Stimulated activated CD4-positive, alpha-beta T cell treated with anti-CD3 and anti-CD28 coated beads, Interleukin-4, amount 100 ng/mL, for 1 hour (primary cell): ENCODE results near the gene NTRK1.

Experiments
- DNase-seq: peaks from one replicate; pipeline ENCODE4 v3.0.0-alpha.2; 2020

Gene NTRK1

DNA sequence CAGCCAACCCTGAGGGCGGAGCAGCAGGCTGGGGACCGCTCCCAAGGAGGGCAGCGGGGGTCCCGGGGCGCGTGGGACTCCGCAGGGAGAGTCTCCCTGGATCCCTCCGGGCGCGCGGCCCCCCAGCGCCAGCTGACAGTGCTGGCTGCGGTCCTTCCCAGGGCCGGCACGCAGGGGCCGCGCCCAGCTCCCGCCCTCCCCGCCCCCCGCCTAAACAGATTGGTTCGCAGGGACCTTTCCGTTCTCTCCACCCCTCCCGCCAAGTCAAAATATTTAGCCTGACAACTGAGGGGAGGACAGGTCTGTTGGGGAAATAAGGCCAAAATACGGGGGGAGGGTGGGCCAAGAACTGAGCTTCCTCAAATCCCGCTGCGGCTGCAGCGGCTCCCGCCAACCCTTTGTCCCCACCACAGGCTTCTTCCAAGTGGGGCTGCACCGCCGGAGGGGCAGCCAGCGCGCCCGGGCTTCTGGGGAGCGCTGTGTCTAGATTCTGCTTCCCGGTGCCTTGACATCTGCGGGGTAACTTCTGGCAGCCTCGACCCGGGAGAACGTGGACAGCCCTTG is 1.6 kb upstream of the NTRK1 start, which contains the start of gene INSRR:
Gene INSRR, minus strand, starts transcription at position 159 of the 564 bp plus-strand sequence. CDS start 496 bp downstream, outside the sequence.
- DNase-seq = no peak

GRCh38 chr1:156859523-156860112 is 1.0 kb upstream of the NTRK1 start:
- peak; percentile 14 for DNase-seq

- peak; percentile 65 for DNase-seq
Measured at GRCh38 chr1:156860113-156860627, 495 bp upstream of the NTRK1 start.

DNA sequence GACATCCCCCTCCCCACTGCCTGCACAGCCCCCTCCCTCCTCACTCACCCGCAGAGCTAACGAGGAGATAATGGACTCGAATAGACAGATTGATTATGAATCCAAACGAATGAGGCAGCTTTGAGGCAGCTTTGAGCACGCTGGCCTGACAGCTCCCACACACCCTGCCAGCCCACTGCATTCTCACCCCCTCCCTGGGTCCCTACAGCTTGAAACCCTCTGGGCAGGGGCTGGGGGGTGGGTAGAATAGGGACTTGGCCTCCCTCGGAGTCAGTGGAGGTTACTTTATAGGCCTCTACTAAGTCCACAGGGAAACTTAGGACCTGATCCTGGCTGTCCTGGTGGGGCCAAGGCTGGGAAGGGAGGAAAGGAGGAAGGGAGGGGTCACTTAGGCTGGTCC is 1.9 kb downstream of the NTRK1 start:
- DNase-seq = no peak

DNA sequence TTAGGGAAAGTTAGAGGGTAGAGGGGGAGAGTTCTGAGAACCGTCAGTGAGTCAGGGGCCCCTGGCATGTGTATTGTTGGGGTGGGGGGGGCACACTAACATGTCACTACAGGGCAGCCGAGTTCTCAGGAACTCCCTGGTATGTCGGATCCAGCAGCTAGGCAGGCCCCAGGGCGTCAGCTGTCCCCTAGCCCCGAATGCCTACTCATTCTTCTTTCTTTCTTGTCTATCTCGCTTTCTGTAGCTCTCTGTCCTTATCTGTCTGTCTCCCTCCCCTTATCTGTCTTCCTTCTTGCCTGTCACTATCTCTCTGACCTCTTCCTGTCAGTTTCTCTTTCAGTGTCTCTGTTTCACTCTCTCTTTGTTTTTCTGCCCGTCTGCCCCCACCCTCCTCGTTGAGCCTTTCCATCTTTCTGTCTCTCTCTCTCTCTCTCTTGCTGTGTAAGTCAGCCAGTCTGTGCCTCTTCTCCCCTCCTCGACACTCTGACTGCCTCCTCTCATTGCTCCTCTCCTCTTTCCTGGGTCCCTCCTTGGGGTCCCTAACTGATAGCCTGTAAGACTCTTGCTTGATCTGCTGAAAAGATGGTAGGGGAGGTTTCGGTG is 2.4 kb downstream of the NTRK1 start:
- no peak for DNase-seq

GRCh38 chr1:156863631-156864030 is 3.0 kb downstream of the NTRK1 start:
- DNase-seq = no peak

GRCh38 chr1:156864796-156865195 is 4.1 kb downstream of the NTRK1 start:
- DNase-seq = no peak

DNA sequence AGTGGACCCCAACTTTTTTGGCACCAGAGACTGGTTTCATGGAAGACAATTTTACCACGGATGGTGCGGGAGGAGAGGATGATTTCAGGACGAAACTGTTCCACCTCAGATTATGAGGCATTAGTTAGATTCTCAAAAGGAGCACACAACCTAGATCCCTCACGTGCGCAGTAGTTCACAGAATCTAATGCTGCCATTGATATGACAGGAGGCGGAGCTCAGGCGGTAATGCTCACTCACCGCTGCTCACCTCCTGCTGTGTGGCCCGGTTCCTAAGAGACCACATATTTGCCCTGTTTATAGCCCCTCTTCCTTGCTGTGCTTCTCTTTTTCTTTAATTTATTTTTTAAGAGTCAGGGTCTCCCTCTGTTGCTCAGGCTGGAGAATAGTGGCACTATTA is 4.6 kb downstream of the NTRK1 start:
- no peak for DNase-seq

GRCh38 chr1:156865865-156866248 is 5.2 kb downstream of the NTRK1 start:
- DNase-seq = no peak

- no peak for DNase-seq
Measured at GRCh38 chr1:156866249-156866909, 5.7 kb downstream of the NTRK1 start.

- no peak for DNase-seq
Measured at GRCh38 chr1:156868341-156868740, 7.7 kb downstream of the NTRK1 start.

- no peak for DNase-seq
Measured at GRCh38 chr1:156869455-156869854, 8.8 kb downstream of the NTRK1 start.

- no peak for DNase-seq
Measured at GRCh38 chr1:156873659-156874058, 13.0 kb downstream of the NTRK1 start.

- no peak for DNase-seq
Measured at GRCh38 chr1:156874142-156874541, 13.5 kb downstream of the NTRK1 start.

GRCh38 chr1:156874572-156875340 is 14.1 kb downstream of the NTRK1 start:
- DNase-seq = no peak

DNA sequence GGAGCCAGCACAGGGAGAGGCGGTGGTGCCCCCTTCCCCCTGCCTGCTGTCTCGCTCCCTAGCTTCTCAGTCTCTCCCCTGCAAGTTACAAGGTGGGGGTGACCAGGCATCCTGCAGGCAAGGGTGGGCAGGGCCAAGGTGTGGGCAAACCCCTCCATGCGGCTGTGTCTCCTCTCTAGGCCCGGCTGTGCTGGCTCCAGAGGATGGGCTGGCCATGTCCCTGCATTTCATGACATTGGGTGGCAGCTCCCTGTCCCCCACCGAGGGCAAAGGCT is 14.6 kb downstream of the NTRK1 start:
- no peak for DNase-seq

GRCh38 chr1:156876281-156876680 is 15.6 kb downstream of the NTRK1 start:
- no peak for DNase-seq

GRCh38 chr1:156877433-156878170 is 16.9 kb downstream of the NTRK1 start:
- no peak for DNase-seq

DNA sequence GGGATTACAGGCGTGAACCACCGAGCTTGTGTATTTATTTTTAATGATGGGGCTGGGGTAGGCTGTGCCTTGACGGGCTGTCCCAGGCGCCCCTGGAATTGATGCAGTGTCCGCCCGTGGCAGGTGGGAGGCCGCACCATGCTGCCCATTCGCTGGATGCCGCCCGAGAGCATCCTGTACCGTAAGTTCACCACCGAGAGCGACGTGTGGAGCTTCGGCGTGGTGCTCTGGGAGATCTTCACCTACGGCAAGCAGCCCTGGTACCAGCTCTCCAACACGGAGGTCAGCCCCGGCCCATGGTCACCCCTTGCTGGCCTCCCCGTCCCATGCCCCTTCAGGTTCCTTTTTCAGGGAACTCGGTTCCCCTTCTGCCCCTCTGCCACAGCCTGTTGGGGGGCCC is 19.2 kb downstream of the NTRK1 start:
- no peak for DNase-seq

DNA sequence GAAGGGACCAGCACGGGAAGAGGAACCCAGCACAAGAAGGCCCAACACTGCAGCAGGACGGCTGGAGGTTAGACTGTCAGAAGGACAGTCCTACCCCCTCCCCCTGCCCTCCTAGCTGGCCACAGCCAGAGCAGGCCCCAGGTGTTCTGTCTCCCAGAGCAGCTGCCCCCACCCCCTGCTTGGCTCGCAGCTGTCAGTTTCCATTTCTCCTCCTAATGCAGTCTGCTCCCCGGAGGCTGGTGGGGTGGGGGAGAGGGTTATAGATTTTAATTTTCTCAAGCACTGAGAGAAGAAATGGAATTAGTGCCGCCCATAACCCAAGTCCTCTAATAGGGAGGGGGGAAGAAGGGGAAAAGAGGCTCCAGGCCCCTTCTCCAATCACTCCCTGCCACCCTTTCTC is 19.8 kb downstream of the NTRK1 start:
- DNase-seq = no peak

DNA sequence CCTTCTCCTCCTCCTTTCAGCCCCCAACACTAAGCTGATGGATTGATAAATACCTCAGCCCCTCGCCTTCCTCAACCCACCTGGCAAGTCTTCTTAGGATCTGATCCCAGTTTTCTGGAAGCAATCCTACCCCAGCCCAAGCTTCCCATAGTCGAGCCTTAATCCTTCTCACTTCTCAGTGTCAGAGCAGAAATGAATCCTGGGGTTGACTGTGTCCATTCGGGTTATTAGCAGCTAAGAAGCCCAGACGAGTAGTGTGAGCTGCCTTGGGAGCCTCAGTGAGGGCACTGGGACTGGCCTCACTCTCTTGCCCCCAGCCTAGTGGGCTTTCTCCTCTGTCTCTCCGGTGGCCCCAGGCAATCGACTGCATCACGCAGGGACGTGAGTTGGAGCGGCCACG is 20.4 kb downstream of the NTRK1 start:
- DNase-seq = no peak

- no peak for DNase-seq
Measured at GRCh38 chr1:156881663-156882062, 21.0 kb downstream of the NTRK1 start.

GRCh38 chr1:156882543-156882942 is 21.9 kb downstream of the NTRK1 start:
- DNase-seq = no peak
